Liver (tissue), 9 donors: ENCODE results near the gene HOXD9. TPM values are rescaled to one million over a fixed set of nuclear protein-coding genes. Genes with fewer than 3 reads are reported as not detected.

Experiments
- DNase-seq: peaks from one replicate; pipeline ENCODE4 v3.0.0-alpha.2; 2017; ENCODE audit warnings: low spot score
- H3K27ac ChIP-seq, 2 donors: one replicate each; pipeline ENCODE4 v1.7.0; 2013; ENCODE audit warnings: inconsistent platforms in 2 of 2, low read length in 2 of 2, control low read depth in 1 of 2, low read depth in 1 of 2, mild to moderate bottlenecking in 1 of 2
- H3K27me3 ChIP-seq, 4 donors: one replicate each; pipeline versions ENCODE4 v1.6.1 to v1.7.0; 2013; ENCODE audit warnings: low read length in 3 of 4, inconsistent platforms in 1 of 4, mild to moderate bottlenecking in 1 of 4, moderate library complexity in 1 of 4; ENCODE audit not compliant: control insufficient read depth in 4 of 4, insufficient read depth in 4 of 4
- H3K36me3 ChIP-seq, 4 donors: one replicate each; pipeline versions ENCODE4 v1.6.1 to v1.7.0; 2013; ENCODE audit warnings: low read length in 3 of 4, mild to moderate bottlenecking in 3 of 4, low read depth in 1 of 4, moderate library complexity in 1 of 4; ENCODE audit not compliant: control insufficient read depth in 4 of 4, insufficient read depth in 3 of 4
- H3K4me1 ChIP-seq, 4 donors: one replicate each; pipeline versions ENCODE4 v1.6.1 to v1.7.0; 2013; ENCODE audit warnings: low read length in 3 of 4, mild to moderate bottlenecking in 3 of 4, moderate library complexity in 1 of 4; ENCODE audit not compliant: control insufficient read depth in 4 of 4, insufficient read depth in 4 of 4
- H3K4me3 ChIP-seq, 3 donors: one replicate each; pipeline versions ENCODE4 v1.6.1 to v1.7.0; 2013; ENCODE audit warnings: low read length in 3 of 3, control low read depth in 1 of 3, low read depth in 1 of 3, mild to moderate bottlenecking in 1 of 3
- H3K9ac ChIP-seq, 2 donors: one replicate each; pipeline ENCODE4 v1.7.0; 2013; ENCODE audit warnings: low read length in 2 of 2, mild to moderate bottlenecking in 2 of 2, moderate library complexity in 2 of 2, control low read depth in 1 of 2, low read depth in 1 of 2
- H3K9me3 ChIP-seq, 4 donors: one replicate each; pipeline versions ENCODE4 v1.6.1 to v1.7.0; 2013; ENCODE audit warnings: low read length in 3 of 4; ENCODE audit not compliant: control insufficient read depth in 4 of 4
- EGR1 ChIP-seq, 2 donors: IDR thresholded peaks; 2 replicates each; pipeline ENCODE4 v1.6.1; 2016 to 2018; ENCODE audit warnings: antibody characterized with exemption in 2 of 2, low read depth in 2 of 2
- FOXA1 ChIP-seq: IDR thresholded peaks from 2 replicates; pipeline ENCODE4 v1.6.1; 2016; ENCODE audit warnings: antibody characterized with exemption
- FOXA2 ChIP-seq: IDR thresholded peaks from 2 replicates; pipeline ENCODE4 v1.6.1; 2016; ENCODE audit warnings: antibody characterized with exemption
- GABPA ChIP-seq, 2 donors: IDR thresholded peaks in 1 of 2; conservative IDR thresholded peaks in 1 of 2; 2 replicates each; pipeline ENCODE4 v1.6.1; 2016; ENCODE audit warnings: antibody characterized with exemption in 2 of 2, mild to moderate bottlenecking in 1 of 2, moderate library complexity in 1 of 2
- HNF4A ChIP-seq, 2 donors: conservative IDR thresholded peaks; 2 replicates each; pipeline ENCODE4 v1.6.1; 2016; ENCODE audit warnings: antibody characterized with exemption in 2 of 2, mild to moderate bottlenecking in 2 of 2
- HNF4G ChIP-seq: IDR thresholded peaks from 2 replicates; pipeline ENCODE4 v1.6.1; 2016; ENCODE audit warnings: antibody characterized with exemption
- JUND ChIP-seq, 2 donors: IDR thresholded peaks; 2 replicates each; pipeline ENCODE4 v1.6.1; 2016; ENCODE audit warnings: antibody characterized with exemption in 2 of 2
- NR2F2 ChIP-seq: IDR thresholded peaks from 2 replicates; pipeline ENCODE4 v1.6.1; 2016; ENCODE audit warnings: antibody characterized with exemption
- RAD21 ChIP-seq, 2 donors: IDR thresholded peaks; 2 replicates each; pipeline ENCODE4 v1.6.1; 2016; ENCODE audit warnings: antibody characterized with exemption in 2 of 2, mild to moderate bottlenecking in 2 of 2
- RXRA ChIP-seq, 2 donors: IDR thresholded peaks; 2 replicates each; pipeline ENCODE4 v1.6.1; 2017 to 2018; ENCODE audit warnings: antibody characterized with exemption in 2 of 2, mild to moderate bottlenecking in 1 of 2
- SP1 ChIP-seq: IDR thresholded peaks from 2 replicates; pipeline ENCODE4 v1.6.1; 2018; ENCODE audit warnings: antibody characterized with exemption, mild to moderate bottlenecking
- TAF1 ChIP-seq: conservative IDR thresholded peaks from 2 replicates; pipeline ENCODE4 v1.6.1; 2016; ENCODE audit warnings: antibody characterized with exemption, mild to moderate bottlenecking
- YY1 ChIP-seq: IDR thresholded peaks from 2 replicates; pipeline ENCODE4 v1.6.1; 2016; ENCODE audit warnings: antibody characterized with exemption, mild to moderate bottlenecking
- WGBS: extraction: QIAGEN DNeasy Blood & Tissue Kit; methylation state at CpG from one replicate; pipeline ENCODE4 v1.1.7; 2013; 5-methylcytosine and 5-hydroxymethylcytosine counted together
- polyA plus RNA-seq, 2 donors: library from polyadenylated mRNA; stranded (reverse) in 1 of 2; unstranded in 1 of 2; fragments of 200-250 nt in 1 of 2; fragments of >200 nt in 1 of 2; fragmentation: Nextera tagmentation in 1 of 2; extraction: Ambion mirVana in 1 of 2; gene quantifications; one replicate each; pipeline versions ENCODE4 v1.2.1 to v1.2.3, GENCODE V29; 2013 to 2015
- total RNA-seq, 2 donors: library from RNA; depleted of rRNA; stranded (reverse); fragments of >200 nt; gene quantifications; one replicate each; pipeline ENCODE4 v1.2.3, GENCODE V29; 2014
- TF ChIP-seq, protein P1 (sequence below): IDR thresholded peaks from 2 replicates; pipeline ENCODE4 v1.6.1; 2016; ENCODE audit warnings: antibody characterized with exemption, mild to moderate bottlenecking
- TF ChIP-seq, protein P2 (sequence below): IDR thresholded peaks from 2 replicates; pipeline ENCODE4 v1.6.1; 2016; ENCODE audit warnings: antibody characterized with exemption
- TF ChIP-seq, protein P3 (sequence below): IDR thresholded peaks from 2 replicates; pipeline ENCODE4 v1.6.1; 2016; ENCODE audit warnings: antibody characterized with exemption
- TF ChIP-seq, protein P4 (sequence below): IDR thresholded peaks from 2 replicates; pipeline ENCODE4 v1.6.1; 2016; ENCODE audit warnings: antibody characterized with exemption
- TF ChIP-seq, protein P5 (sequence below): fragments of 150-350 bp; IDR thresholded peaks from 2 replicates; pipeline ENCODE4 v1.5.1; 2017; ENCODE audit warnings: improper control_type of control experiment, low read depth, low read length; ENCODE audit not compliant: missing input control
- donor health status: healthy.
- donor health status: healthy.
- donor health status: healthy.
- donor health status: healthy.
- donor health status: healthy.

Gene HOXD9
- total and polyA plus RNA-seq, 4 donors: 0.07 TPM; not detected in 3

DNA sequence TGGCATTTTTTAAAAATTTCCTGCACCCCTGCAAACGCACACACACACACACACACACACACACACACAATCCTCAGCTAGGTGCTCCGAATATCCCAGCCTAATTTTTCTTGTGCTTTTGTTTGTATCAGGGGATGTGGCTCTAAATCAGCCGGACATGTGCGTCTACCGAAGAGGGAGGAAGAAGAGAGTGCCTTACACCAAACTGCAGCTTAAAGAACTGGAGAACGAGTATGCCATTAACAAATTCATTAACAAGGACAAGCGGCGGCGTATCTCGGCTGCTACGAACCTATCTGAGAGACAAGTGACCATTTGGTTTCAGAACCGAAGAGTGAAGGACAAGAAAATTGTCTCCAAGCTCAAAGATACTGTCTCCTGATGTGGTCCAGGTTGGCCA lies 28.2 kb upstream of the HOXD9 start (continued):
- TF ChIP-seq, protein P1, sequence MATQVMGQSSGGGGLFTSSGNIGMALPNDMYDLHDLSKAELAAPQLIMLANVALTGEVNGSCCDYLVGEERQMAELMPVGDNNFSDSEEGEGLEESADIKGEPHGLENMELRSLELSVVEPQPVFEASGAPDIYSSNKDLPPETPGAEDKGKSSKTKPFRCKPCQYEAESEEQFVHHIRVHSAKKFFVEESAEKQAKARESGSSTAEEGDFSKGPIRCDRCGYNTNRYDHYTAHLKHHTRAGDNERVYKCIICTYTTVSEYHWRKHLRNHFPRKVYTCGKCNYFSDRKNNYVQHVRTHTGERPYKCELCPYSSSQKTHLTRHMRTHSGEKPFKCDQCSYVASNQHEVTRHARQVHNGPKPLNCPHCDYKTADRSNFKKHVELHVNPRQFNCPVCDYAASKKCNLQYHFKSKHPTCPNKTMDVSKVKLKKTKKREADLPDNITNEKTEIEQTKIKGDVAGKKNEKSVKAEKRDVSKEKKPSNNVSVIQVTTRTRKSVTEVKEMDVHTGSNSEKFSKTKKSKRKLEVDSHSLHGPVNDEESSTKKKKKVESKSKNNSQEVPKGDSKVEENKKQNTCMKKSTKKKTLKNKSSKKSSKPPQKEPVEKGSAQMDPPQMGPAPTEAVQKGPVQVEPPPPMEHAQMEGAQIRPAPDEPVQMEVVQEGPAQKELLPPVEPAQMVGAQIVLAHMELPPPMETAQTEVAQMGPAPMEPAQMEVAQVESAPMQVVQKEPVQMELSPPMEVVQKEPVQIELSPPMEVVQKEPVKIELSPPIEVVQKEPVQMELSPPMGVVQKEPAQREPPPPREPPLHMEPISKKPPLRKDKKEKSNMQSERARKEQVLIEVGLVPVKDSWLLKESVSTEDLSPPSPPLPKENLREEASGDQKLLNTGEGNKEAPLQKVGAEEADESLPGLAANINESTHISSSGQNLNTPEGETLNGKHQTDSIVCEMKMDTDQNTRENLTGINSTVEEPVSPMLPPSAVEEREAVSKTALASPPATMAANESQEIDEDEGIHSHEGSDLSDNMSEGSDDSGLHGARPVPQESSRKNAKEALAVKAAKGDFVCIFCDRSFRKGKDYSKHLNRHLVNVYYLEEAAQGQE: no peak

DNA sequence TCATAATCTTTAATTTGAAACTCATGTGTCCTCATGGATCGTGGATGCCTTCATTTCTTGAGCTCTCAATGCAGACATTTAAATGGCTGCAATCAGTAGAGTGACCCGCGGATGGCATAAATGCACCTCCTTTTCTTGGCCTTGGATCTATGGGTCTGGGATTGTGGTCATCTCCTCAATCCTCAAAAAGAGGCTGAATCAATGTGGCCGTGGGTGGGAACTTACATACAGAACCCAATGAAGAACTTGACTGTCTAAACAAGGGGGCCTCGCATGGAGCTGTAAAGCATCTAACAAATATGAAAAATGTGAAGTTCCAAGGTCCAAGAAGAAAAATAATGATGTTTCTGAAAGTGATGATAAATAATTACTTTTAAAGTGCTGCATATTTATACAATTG lies 27.1 kb upstream of the HOXD9 start:
- H3K4me1 ChIP-seq: peaks cover 9 to 24% (median 18%) of the 10 kb centered on the region in 4 donors
- no peak for DNase-seq
- H3K36me3 ChIP-seq: no peaks in the 10 kb centered on the region
- no peak overlapping the region for H3K4me3 ChIP-seq
- no peak overlapping the region for H3K27ac ChIP-seq
- peaks cover 0 to 4% (median 2%) of the 10 kb centered on the region in 4 donors for H3K9me3 ChIP-seq
- peaks cover 15 to 60% (median 31%) of the 10 kb centered on the region in 4 donors for H3K27me3 ChIP-seq
- TF ChIP-seq RAD21 (IDR thresholded peaks at IDR 0.05): no peak
- TF ChIP-seq HNF4G: no peak
- no peak for TF ChIP-seq HNF4A (conservative IDR thresholded peaks at IDR 0.05)
- TF ChIP-seq YY1: no peak
- TF ChIP-seq FOXA2: no peak
- no peak for TF ChIP-seq SP1
- no peak for TF ChIP-seq JUND (IDR thresholded peaks at IDR 0.05)
- TF ChIP-seq, protein P2, sequence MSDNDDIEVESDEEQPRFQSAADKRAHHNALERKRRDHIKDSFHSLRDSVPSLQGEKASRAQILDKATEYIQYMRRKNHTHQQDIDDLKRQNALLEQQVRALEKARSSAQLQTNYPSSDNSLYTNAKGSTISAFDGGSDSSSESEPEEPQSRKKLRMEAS: no peak
- no peak for TF ChIP-seq FOXA1
- no peak for TF ChIP-seq NR2F2
- TF ChIP-seq, protein P3, sequence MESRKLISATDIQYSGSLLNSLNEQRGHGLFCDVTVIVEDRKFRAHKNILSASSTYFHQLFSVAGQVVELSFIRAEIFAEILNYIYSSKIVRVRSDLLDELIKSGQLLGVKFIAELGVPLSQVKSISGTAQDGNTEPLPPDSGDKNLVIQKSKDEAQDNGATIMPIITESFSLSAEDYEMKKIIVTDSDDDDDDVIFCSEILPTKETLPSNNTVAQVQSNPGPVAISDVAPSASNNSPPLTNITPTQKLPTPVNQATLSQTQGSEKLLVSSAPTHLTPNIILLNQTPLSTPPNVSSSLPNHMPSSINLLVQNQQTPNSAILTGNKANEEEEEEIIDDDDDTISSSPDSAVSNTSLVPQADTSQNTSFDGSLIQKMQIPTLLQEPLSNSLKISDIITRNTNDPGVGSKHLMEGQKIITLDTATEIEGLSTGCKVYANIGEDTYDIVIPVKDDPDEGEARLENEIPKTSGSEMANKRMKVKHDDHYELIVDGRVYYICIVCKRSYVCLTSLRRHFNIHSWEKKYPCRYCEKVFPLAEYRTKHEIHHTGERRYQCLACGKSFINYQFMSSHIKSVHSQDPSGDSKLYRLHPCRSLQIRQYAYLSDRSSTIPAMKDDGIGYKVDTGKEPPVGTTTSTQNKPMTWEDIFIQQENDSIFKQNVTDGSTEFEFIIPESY: no peak
- TF ChIP-seq, protein P4, sequence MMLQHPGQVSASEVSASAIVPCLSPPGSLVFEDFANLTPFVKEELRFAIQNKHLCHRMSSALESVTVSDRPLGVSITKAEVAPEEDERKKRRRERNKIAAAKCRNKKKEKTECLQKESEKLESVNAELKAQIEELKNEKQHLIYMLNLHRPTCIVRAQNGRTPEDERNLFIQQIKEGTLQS: no peak
- TF ChIP-seq TAF1: no peak
- TF ChIP-seq, protein P5, sequence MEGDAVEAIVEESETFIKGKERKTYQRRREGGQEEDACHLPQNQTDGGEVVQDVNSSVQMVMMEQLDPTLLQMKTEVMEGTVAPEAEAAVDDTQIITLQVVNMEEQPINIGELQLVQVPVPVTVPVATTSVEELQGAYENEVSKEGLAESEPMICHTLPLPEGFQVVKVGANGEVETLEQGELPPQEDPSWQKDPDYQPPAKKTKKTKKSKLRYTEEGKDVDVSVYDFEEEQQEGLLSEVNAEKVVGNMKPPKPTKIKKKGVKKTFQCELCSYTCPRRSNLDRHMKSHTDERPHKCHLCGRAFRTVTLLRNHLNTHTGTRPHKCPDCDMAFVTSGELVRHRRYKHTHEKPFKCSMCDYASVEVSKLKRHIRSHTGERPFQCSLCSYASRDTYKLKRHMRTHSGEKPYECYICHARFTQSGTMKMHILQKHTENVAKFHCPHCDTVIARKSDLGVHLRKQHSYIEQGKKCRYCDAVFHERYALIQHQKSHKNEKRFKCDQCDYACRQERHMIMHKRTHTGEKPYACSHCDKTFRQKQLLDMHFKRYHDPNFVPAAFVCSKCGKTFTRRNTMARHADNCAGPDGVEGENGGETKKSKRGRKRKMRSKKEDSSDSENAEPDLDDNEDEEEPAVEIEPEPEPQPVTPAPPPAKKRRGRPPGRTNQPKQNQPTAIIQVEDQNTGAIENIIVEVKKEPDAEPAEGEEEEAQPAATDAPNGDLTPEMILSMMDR: no peak
- TF ChIP-seq, protein P1: no peak
- no peak for TF ChIP-seq RXRA (IDR thresholded peaks at IDR 0.05)
- no peak for TF ChIP-seq EGR1 (IDR thresholded peaks at IDR 0.05; ENCODE audit: low read depth in 2 of 2)
- TF ChIP-seq GABPA (IDR thresholded peaks at IDR 0.05 in 1 of 2, conservative IDR thresholded peaks at IDR 0.05 in 1 of 2): no peak
- 14% methylated on average over 5 of the region's 5 CpGs for WGBS
- H3K9ac ChIP-seq: no peak overlapping the region
